H1 (cell line): Measurements from ENCODE around the gene ADK. TPM values are rescaled to one million over a fixed set of nuclear protein-coding genes. Genes with fewer than 3 reads are reported as not detected.

ENCODE experiments used
- CTCF ChIA-PET: fragments of 300-600 bp; sonication (Branson Sonifier 250); formaldehyde crosslinking; loops from one replicate; lab custom pipeline; 2021; ENCODE audit not compliant: partially characterized antibody; lab: Charles Lee
- POLR2A ChIA-PET: fragments of 300-600 bp; sonication (Branson Sonifier 250); formaldehyde crosslinking; loops from one replicate; lab custom pipeline; 2021; ENCODE audit warnings: inconsistent platforms; ENCODE audit not compliant: partially characterized antibody; lab: Charles Lee
- DNase-seq, 2 experiments: peaks; one replicate each; pipeline versions ENCODE4 v3.0.0 to v3.0.0-alpha.2; 2010 to 2022; ENCODE audit warnings: low spot score in 2 of 2, low read depth in 1 of 2, mixed read lengths in 1 of 2
- FAIRE-seq: peaks from 2 replicates; lab custom pipeline; 2011; peaks lifted over from hg19 to GRCh38; lab: Jason Lieb, UNC
- H2AFZ ChIP-seq: 2 replicates; pipeline ENCODE4 v1.8.1; 2012; ENCODE audit warnings: low read length, inconsistent platforms
- H2AK5ac ChIP-seq: 2 replicates; pipeline ENCODE4 v1.6.1; 2013; ENCODE audit warnings: low read depth, low read length
- H2BK120ac ChIP-seq: replicated peaks from 2 replicates; pipeline ENCODE3; 2013; ENCODE audit warnings: low read depth, low read length, inconsistent platforms
- H2BK12ac ChIP-seq: 2 replicates; pipeline ENCODE4 v1.6.1; 2013; ENCODE audit warnings: low read depth, low read length
- H2BK15ac ChIP-seq: 2 replicates; pipeline ENCODE4 v1.6.1; 2013; ENCODE audit warnings: low read length
- H2BK20ac ChIP-seq: 2 replicates; pipeline ENCODE4 v1.6.1; 2013; ENCODE audit warnings: low read length
- H2BK5ac ChIP-seq: 2 replicates; pipeline ENCODE4 v1.6.1; 2013; ENCODE audit warnings: low read depth, low read length
- H3K14ac ChIP-seq: 2 replicates; pipeline ENCODE4 v1.6.1; 2013; ENCODE audit warnings: inconsistent platforms; ENCODE audit not compliant: insufficient read length
- H3K18ac ChIP-seq: 2 replicates; pipeline ENCODE4 v1.6.1; 2013; ENCODE audit warnings: low read length; ENCODE audit errors: extremely low read depth
- H3K23ac ChIP-seq: 2 replicates; pipeline ENCODE4 v1.6.1; 2013; ENCODE audit warnings: inconsistent platforms; ENCODE audit not compliant: insufficient read length
- H3K23me2 ChIP-seq: 2 replicates; pipeline ENCODE4 v1.6.1; 2013; ENCODE audit warnings: low read depth, low read length
- H3K27ac ChIP-seq: 2 replicates; pipeline ENCODE4 v1.6.1; 2011; ENCODE audit warnings: low read depth, low read length, inconsistent platforms
- H3K27me3 ChIP-seq, 4 experiments: replicated peaks in 1 of 4; 1 replicate in 1 of 4; 2 replicates in 3 of 4; pipeline versions ENCODE4 v1.6.1 to v1.8.1; 2011 to 2013; ENCODE audit warnings: low read length in 3 of 4, mild to moderate bottlenecking in 3 of 4, inconsistent platforms in 2 of 4, mixed read lengths in 2 of 4, moderate library complexity in 1 of 4; ENCODE audit not compliant: control insufficient read depth in 3 of 4, insufficient read depth in 3 of 4; ENCODE audit errors: extremely low read depth in 1 of 4
- H3K36me3 ChIP-seq, 4 experiments: 2 replicates each; pipeline versions ENCODE4 v1.6.1 to v1.8.1; 2011 to 2013; ENCODE audit warnings: mild to moderate bottlenecking in 4 of 4, low read length in 3 of 4, moderate library complexity in 2 of 4, control low read depth in 1 of 4, inconsistent platforms in 1 of 4; ENCODE audit not compliant: insufficient read depth in 4 of 4, control insufficient read depth in 2 of 4
- H3K4ac ChIP-seq: replicated peaks from 2 replicates; pipeline ENCODE3; 2013; ENCODE audit warnings: low read length, low read depth, mixed read lengths, inconsistent platforms; ENCODE audit not compliant: insufficient read length
- H3K4me1 ChIP-seq, 4 experiments: replicated peaks in 1 of 4; 1 replicate in 1 of 4; 2 replicates in 3 of 4; pipeline versions ENCODE4 v1.6.1 to v1.8.1; 2011 to 2013; ENCODE audit warnings: low read length in 3 of 4, inconsistent platforms in 2 of 4, mixed read lengths in 1 of 4; ENCODE audit not compliant: insufficient read depth in 4 of 4, control insufficient read depth in 3 of 4
- H3K4me2 ChIP-seq, 2 experiments: 2 replicates each; pipeline versions ENCODE4 v1.6.1 to v1.8.1; 2011 to 2013; ENCODE audit warnings: low read depth in 2 of 2, low read length in 2 of 2, control low read depth in 1 of 2, inconsistent platforms in 1 of 2, mild to moderate bottlenecking in 1 of 2; ENCODE audit not compliant: insufficient read depth in 1 of 2
- H3K4me3 ChIP-seq, 4 experiments: fragments of 200-600, 300-600 bp in 1 of 4; sonication (generic), shearing (Covaris generic), sonication (Bioruptor Twin) in 1 of 4; 2 replicates each; pipeline versions ENCODE4 v1.5.1 to v1.8.1; 2011 to 2016; ENCODE audit warnings: low read length in 4 of 4, low read depth in 3 of 4, control low read depth in 2 of 4, inconsistent platforms in 2 of 4, mild to moderate bottlenecking in 2 of 4, mixed read lengths in 1 of 4, moderate library complexity in 1 of 4; ENCODE audit not compliant: insufficient read depth in 2 of 4; ENCODE audit errors: extremely low read depth in 1 of 4
- H3K56ac ChIP-seq: replicated peaks from 2 replicates; pipeline ENCODE3; 2013; ENCODE audit warnings: low read depth, mild to moderate bottlenecking, mixed read lengths, low read length, inconsistent platforms; ENCODE audit not compliant: insufficient read length
- H3K79me1 ChIP-seq: 2 replicates; pipeline ENCODE4 v1.6.1; 2013; ENCODE audit warnings: low read depth, low read length, control low read depth
- H3K79me2 ChIP-seq, 2 experiments: 2 replicates each; pipeline versions ENCODE4 v1.6.1 to v1.8.1; 2012 to 2013; ENCODE audit warnings: low read length in 2 of 2, mild to moderate bottlenecking in 2 of 2, inconsistent platforms in 1 of 2; ENCODE audit not compliant: insufficient read depth in 2 of 2, control insufficient read depth in 1 of 2
- H3K9ac ChIP-seq, 4 experiments: replicated peaks in 1 of 4; 1 replicate in 1 of 4; 2 replicates in 3 of 4; pipeline versions ENCODE4 v1.6.1 to v1.8.1; 2011 to 2013; ENCODE audit warnings: low read depth in 3 of 4, low read length in 3 of 4, control low read depth in 2 of 4, mild to moderate bottlenecking in 2 of 4, moderate library complexity in 2 of 4, inconsistent platforms in 1 of 4; ENCODE audit errors: extremely low read depth in 1 of 4
- H3K9me3 ChIP-seq, 2 experiments: 2 replicates each; pipeline versions ENCODE4 v1.6.1 to v1.8.1; 2012 to 2013; ENCODE audit warnings: mild to moderate bottlenecking in 2 of 2, moderate library complexity in 2 of 2, control low read depth in 1 of 2, inconsistent platforms in 1 of 2, low read depth in 1 of 2, low read length in 1 of 2, mixed read lengths in 1 of 2; ENCODE audit not compliant: insufficient read depth in 2 of 2
- H4K20me1 ChIP-seq, 2 experiments: replicated peaks in 1 of 2; 2 replicates each; pipeline versions ENCODE3 to v1.8.1; 2011 to 2013; ENCODE audit warnings: inconsistent platforms in 2 of 2, low read length in 2 of 2, mild to moderate bottlenecking in 1 of 2; ENCODE audit not compliant: insufficient read depth in 2 of 2, control insufficient read depth in 1 of 2
- H4K5ac ChIP-seq: 2 replicates; pipeline ENCODE4 v1.6.1; 2013; ENCODE audit warnings: low read length, low read depth, mixed read lengths, inconsistent platforms; ENCODE audit not compliant: insufficient read length
- H4K8ac ChIP-seq: 2 replicates; pipeline ENCODE4 v1.8.0; 2013; ENCODE audit warnings: mild to moderate bottlenecking, moderate library complexity, low read length, inconsistent platforms; ENCODE audit not compliant: insufficient read depth; ENCODE audit errors: extremely low read depth
- H4K91ac ChIP-seq: replicated peaks from 2 replicates; pipeline ENCODE3; 2013; ENCODE audit warnings: low read length, mixed read lengths, inconsistent platforms; ENCODE audit not compliant: insufficient read length
- CEBPB ChIP-seq: IDR thresholded peaks from 2 replicates; pipeline ENCODE4 v1.6.1; 2012; ENCODE audit warnings: low read depth, low read length
- RAD21 ChIP-seq, 2 experiments: IDR thresholded peaks in 1 of 2; conservative IDR thresholded peaks in 1 of 2; 2 replicates each; pipeline ENCODE4 v1.6.1; 2011; ENCODE audit warnings: low read depth in 2 of 2, low read length in 2 of 2, improper control_type of control experiment in 1 of 2, inconsistent platforms in 1 of 2, mild to moderate bottlenecking in 1 of 2, moderate library complexity in 1 of 2
- TEAD4 ChIP-seq: IDR thresholded peaks from 2 replicates; pipeline ENCODE4 v1.6.1; 2012; ENCODE audit warnings: low read depth, low read length, inconsistent platforms, mixed read lengths
- WGBS, 2 experiments: shearing (Covaris generic) in 1 of 2; methylation state at CpG; one replicate each; pipeline versions ENCODE4 v1.1.6 to v1.1.7; 2013 to 2015; ENCODE audit warnings: low lambda C conversion rate in 2 of 2, mixed read lengths in 2 of 2, inconsistent platforms in 1 of 2, low coverage in 1 of 2, missing lambda C conversion rate in 1 of 2; ENCODE audit not compliant: insufficient replicate concordance in 2 of 2, insufficient coverage in 1 of 2, insufficient read length in 1 of 2; ENCODE audit errors: extremely low coverage in 1 of 2, missing lambda C conversion rate in 1 of 2; 5-methylcytosine and 5-hydroxymethylcytosine counted together
- polyA plus RNA-seq, 7 experiments: library from polyadenylated mRNA; depleted of rRNA in 3 of 7; stranded (reverse) in 5 of 7; unstranded in 2 of 7; fragments of >200 nt in 5 of 7; fragments of 200-250 nt in 2 of 7; gene quantifications; 1 replicate in 5 of 7; 2 replicates in 1 of 7; 4 replicates in 1 of 7; pipeline versions ENCODE4 v1.2.1 to v1.2.3, GENCODE V29; 2011 to 2013; ENCODE audit warnings: missing spikeins in 2 of 7, mixed read lengths in 2 of 7
- total RNA-seq: library from RNA; stranded (reverse); fragmentation: NEBNext Ultra II Directional; extraction: Animal tissue kit (Norgen Biotek cat#: 25700); gene quantifications from 2 replicates; pipeline ENCODE4 v1.2.1, GENCODE V29; 2021

Gene ADK
- total and polyA plus RNA-seq, 2 of the 8 experiments (the other 6 are each of a cell fraction or from before 2014, with no cell fraction given): 12.3 to 42.4 TPM

DNA sequence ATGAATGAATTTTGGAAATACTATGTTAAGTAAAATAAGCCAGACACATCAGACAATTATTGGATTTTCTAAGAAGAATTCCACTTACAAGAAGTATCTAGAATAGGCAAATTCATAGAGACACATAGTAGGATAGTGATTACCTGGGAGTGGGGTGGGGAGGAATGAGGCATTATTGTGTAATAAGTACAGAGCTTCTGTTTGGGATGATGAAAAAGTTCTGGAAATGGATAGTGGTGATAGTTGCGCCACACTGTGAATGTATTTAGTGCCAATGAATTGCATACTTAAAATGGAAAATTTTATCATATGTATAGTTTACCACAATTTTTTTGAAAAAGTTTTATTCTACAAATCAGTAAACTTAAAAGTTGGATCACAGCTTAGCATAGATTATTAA is 378.2 kb downstream of the ADK start:
- Histone ChIP-seq H2BK5ac (no peak overlapping the region), H3K4me2 (no peak overlapping the region), H3K79me1 (no peaks in the 10 kb centered on the region), H3K9ac (no peak overlapping the region), H3K27me3 (no peaks in the 10 kb centered on the region)
- TF ChIP-seq CEBPB (peak; percentile 11; the same call in 1 of the 2 replicates), TEAD4 (no peak), RAD21 (IDR thresholded peaks at IDR 0.05 in 1 of 2, conservative IDR thresholded peaks at IDR 0.05 in 1 of 2; ENCODE audit: low read depth in 2 of 2, low read length in 2 of 2) (no peak)
- TF ChIP-seq, all 59 proteins: peak for 1
- H2AFZ ChIP-seq: no peak overlapping the region
- H3K79me2 ChIP-seq: no peaks in the 10 kb centered on the region
- H4K20me1 ChIP-seq: no peaks in the 10 kb centered on the region
- no peak overlapping the region for H3K18ac ChIP-seq
- H3K36me3 ChIP-seq: no peaks in the 10 kb centered on the region
- H3K4ac ChIP-seq: no peak overlapping the region
- no peak overlapping the region for H2BK12ac ChIP-seq
- no peaks in the 10 kb centered on the region for H3K9me3 ChIP-seq
- H4K91ac ChIP-seq: no peak overlapping the region
- no peak overlapping the region for H4K8ac ChIP-seq
- H3K14ac ChIP-seq: no peak overlapping the region
- no peak overlapping the region for H2AK5ac ChIP-seq
- H3K23me2 ChIP-seq: peaks cover 2% of the 10 kb centered on the region; the same call in 1 of the 2 replicates
- H3K23ac ChIP-seq: no peak overlapping the region
- FAIRE-seq (no peak), DNase-seq (no peak)
- no peak overlapping the region for H3K56ac ChIP-seq
- ChIA-PET POLR2A (no interaction called here), CTCF (interaction anchor here (0.8 kb wide), 1 partner anchor 87 kb away, joined by 4 read pairs; no protein-coding TSS in a partner anchor)
- H2BK120ac ChIP-seq: no peak overlapping the region
- H3K4me3 ChIP-seq: no peak overlapping the region
- no peak overlapping the region for H4K5ac ChIP-seq
- 93% methylated on average over 1 of the region's 1 CpG; no CpG with 5 or more reads in 1 of the 2 experiments for WGBS, 2 experiments
- no peaks in the 10 kb centered on the region for H3K4me1 ChIP-seq
- no peak overlapping the region for H2BK20ac ChIP-seq
- H2BK15ac ChIP-seq: no peak overlapping the region
- no peak overlapping the region for H3K27ac ChIP-seq
